HG02798 (cell line): ENCODE results near the gene CDH22.

Source experiments
- ATAC-seq: cut with Tn5 transposase; IDR thresholded peaks from one replicate; pipeline ENCODE4 v1.9.1; 2021; ENCODE audit warnings: mild to moderate bottlenecking; ENCODE audit not compliant: unreplicated experiment, poor library complexity

The CDH22 gene

DNA sequence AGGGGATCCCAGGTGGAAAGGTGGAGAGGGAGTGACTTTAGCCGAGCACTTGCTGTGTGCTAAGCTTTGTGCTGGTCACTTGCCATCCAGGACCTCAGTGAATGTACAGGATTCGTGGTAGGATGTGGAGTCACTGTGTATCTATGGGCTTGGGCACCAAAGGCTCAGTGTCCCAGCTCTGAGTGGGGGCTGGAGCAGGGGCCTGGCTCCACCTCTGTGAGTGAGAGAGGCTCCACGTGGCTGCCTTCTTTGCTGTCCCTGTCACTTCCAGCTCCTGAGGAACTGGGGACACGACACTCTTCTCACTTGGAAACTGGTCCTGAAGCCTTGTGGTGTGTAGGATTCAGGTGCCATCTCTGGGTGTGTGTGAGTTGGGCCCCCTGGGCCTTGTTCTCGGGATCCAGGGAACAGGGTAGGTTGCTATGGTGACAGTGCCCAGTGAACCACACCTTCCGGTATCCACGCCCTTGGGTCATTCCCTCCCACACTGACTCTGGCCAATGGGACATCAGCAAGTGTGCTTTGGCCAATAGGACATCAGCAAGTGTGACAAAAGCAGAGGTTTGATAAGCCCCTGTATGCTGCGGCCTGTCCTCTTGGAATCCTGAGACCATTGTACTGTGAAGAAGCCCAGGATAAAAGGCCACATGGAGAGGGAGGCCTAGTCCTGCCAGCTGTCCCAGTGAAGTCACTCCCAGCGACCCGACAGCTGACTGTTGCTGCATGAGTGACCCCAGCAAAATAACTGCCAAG lies 87.7 kb downstream of the CDH22 start:
- no peak for ATAC-seq

DNA sequence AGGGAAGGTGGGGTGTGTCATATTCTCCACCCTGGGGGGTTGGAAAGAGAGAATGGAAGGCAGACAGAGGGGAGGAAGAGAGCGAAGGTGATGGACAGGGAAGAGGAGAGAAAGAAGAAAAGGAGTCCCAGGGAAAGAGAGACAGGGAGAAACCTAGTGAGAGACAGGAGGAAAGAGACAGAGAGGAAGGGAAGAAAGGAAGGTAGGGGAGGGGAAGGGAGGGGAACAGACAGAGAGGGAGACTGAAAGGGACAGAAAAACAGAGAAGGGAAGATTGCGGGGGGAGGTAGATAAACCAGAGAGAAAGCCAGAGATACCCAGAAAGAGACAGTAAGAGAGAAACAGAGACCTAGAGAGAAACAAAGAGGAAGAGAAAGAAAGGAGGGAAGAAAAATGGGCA lies 88.4 kb downstream of the CDH22 start:
- no peak for ATAC-seq

DNA sequence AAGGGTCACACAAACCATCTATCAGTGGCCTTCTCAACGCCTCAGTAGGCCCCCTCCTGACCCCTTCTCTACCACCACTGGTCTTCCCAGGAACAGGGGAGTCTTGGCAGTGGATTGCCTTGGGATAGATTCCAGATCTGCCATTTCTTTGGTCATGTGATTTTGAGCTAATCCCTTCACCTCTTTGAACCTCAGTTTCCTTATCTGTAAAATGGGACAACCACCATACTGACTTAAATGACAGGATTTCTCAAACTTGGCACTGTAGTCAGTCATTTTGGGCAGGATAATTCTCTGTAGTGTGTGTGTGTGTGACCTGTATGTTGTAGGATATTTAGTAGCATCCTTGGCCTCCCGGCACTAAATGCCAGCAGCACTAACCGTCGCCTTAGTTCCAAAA lies 89.1 kb downstream of the CDH22 start:
- no peak for ATAC-seq

DNA sequence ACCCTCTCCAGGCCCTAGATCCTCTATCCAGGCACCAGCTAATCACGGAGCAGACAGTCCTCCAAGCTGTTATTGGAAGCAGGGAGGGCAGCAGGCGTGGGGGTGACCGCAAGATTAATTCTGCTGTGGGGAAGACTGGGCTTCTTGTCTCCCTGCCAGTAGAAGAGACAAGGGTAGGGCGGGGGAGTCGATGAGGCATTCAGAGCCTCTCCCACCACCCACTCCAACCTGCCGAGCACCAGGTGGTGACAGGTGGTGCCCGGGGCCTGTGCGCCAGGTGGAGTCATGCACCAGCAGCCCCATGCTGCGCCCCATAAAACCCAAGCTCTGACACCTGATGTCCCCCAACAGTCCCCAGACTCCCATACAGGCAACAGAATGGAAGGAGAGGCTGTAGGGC lies 89.6 kb downstream of the CDH22 start:
- ATAC-seq: no peak

DNA sequence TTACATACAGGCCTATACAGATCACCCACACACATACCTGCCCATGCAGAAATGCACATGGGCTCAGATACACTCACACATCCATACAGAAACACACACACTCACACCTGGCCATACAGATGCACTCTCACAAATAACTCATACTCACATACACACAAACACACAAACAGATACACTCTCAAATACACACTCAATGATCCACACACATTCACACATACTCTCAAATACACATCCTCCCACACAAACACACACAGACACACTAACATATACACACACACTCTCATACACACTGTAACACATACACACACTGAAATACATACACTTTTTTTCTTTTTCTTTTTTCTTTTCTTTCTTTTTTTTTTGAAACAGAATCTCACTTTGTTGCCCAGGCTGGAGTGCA lies 90.7 kb downstream of the CDH22 start:
- no peak for ATAC-seq

DNA sequence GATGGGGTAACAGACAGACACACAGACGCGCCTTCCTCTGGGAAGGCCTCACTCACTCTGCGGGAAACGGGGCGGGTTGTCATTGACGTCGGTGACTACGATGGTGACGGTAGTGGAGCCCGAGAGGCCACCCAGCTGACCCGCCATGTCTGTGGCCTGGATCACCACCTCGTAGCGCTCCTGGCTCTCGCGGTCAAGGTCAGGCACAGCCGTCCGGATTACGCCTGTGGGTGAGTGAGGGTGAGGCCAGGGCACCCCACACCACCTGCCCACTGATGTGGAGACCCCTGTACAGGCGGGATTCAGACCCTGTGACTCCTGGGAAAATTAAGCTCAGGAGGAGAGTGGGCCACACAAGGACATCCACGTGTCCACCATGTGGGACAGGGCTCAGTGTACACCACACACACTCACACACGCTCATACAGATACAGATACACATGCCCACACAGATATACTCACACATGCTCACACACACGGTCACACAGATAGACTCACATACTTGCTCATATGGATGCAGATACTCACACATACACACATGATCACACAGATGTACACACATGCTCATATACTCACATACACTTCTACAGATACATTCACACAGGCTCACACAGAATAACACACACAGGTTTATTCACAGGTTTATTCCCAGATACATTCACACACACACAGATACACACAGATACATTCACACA lies 91.4 kb downstream of the CDH22 start:
- ATAC-seq: no peak

DNA sequence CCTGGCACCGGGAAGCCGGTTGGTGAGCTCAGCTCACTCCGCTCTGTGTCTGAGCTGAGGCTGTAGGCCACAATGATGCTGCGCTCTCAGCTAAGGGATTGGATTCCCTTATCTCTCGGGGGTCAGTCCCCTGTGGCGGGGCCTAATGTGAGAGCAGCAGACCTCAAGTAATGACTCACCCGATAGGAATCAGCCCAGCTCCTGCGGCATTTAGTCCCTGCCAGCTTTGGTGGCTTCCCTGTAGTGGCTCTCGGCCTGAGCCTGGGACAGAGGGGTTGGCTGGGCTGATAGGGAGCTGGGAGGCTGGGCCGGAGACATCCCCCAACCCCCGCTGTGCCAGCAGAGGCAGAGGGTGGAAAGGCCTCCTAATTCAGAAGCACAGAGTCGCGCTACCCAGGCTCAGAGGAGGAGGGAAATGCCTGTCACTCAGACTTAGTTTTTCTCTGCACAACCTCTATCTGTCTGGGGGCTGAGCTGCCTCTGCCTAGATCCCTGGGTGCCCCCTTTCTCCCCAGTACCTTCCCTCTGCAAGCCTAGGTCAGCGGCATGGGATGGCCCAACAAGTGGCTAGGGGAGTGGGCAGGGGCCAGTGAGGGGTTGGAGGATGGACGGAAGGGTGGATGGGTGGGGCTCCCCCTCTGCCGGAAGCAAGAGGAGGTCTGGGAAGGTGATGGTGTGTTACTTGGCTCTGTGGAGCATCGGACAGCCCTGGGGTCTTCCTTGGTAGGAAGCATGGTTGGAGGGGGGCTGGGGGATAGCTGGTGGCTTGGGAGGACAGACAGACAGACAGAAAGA lies 92.2 kb downstream of the CDH22 start:
- ATAC-seq: no peak

DNA sequence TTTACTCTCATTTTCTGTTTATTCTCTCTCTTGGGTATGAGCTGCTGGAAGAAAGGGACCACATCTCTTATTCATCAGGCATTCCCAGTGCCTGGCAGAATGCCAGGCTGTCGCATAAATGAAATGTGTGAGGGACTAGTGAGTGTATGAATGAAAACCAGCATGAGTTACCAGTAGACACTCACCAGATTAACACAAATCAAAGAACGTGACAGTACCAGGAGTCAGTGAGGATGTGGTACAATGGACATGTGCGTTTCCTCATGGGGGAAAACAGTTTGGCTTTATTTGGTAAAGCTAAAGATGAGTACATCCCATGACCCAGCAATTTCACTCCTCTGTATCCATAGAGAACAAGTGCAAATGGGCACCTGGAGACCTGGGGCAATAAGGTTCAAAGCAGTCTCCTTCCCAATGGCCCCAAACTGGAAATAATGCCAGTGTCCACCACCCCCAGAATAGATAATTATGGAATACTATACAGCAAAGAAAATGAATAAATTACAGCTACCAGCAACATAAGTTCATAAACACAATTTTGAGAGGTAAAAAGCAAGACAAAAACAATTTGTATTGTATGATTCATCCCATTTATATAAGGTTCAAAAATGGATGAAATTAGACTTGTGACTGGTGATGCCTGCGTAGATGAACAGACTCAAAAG lies 93.3 kb downstream of the CDH22 start:
- no peak for ATAC-seq

DNA sequence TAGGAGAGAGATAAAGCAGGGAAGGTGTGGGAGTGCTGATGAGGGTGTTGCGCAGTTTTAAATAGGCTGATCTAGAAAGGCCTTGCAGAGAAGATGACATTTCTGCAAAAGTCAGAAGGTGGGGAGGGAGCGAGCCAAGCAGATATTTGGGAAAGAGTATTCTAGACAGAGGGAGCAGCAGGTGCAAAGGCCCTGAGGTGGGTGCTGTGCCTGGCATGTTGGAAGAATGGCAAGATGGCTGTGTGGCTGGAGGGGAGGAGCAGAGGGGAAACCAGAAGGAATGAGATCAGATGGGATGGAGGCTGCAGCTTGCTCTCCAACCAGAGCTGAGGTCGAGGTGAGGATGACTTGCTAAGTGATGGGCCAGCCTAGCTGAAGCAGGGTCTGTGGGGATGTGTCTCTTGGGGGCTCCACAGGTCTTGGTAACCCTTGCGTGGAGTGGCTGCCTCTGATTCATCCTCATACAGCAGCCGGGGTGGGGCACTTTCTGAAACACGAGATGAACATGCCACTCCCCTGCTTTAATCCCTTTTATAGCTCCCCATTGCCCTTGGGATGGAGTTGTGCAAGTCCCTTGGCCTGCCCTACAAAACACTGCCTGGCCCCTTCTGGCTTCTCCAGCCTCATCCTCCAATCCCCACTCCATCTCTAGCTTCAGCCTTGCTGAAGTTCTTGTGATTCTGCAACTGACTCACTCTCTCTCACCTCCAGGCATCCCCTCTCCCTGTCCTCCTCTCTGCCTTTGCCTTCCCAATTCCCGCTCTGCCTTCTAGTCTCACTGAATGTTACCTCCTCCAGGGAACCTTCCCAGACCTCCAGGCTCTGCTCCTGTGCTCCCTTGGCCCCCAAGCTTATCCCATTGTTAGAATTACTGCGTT lies 94.1 kb downstream of the CDH22 start:
- no peak for ATAC-seq

DNA sequence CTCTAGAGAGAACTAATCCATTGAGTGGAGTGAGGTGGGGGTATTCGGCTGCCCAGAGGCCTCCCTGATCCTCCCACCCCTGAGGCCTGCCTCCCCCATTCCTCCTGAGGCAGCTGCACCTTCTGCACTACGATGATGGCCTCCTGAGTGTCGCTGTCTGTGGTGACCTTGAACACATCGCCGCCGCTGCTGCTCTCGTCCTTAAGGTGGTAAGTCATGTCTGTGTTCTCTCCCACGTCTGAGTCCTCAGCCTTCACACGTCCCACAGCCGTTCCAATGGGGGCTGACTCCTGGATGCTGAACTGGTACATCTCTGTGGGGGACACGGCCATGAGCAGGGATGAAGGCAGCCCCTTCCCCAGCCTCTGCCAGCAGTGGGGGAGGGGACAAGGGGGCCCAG lies 95.4 kb downstream of the CDH22 start:
- no peak for ATAC-seq

DNA sequence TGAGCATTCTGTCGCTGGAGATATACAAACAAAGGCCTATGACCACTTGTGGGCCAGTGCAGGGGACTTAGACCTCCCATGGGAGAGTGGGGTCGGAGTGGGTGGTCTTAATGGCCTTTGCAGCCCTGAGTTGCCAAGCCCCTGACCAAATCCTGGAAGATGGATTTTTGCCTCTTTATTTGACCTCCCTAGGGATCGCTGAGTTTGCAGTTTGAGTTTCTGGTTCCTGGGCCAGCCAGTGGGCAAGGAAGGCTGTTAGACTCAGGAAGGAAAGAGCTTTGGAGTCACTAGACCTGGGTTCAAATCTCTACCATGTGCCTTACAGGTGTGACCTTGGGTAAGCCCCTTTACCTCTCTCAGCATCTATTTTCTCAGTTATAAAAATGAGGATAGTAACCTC lies 96.0 kb downstream of the CDH22 start:
- ATAC-seq: no peak

DNA sequence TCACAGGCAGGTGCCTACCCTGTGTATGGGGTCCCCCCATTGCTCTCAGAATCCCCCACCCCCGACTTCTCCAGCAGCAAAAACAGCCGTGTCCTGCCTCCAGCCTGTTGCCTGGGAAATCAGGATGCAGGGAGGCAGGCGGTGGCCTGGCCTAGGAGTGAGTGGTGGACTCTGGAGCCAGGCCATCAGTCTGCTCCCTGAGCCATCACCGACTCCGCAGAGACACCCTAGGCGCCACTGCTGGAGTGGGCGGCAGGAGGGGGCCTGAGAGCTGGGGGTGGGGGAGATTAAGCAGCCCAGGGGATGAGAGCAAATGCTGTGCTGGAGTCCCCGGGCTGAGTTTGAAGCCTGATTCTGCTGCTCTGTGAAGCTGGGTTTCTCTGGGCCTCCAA lies 97.0 kb downstream of the CDH22 start:
- no peak for ATAC-seq

DNA sequence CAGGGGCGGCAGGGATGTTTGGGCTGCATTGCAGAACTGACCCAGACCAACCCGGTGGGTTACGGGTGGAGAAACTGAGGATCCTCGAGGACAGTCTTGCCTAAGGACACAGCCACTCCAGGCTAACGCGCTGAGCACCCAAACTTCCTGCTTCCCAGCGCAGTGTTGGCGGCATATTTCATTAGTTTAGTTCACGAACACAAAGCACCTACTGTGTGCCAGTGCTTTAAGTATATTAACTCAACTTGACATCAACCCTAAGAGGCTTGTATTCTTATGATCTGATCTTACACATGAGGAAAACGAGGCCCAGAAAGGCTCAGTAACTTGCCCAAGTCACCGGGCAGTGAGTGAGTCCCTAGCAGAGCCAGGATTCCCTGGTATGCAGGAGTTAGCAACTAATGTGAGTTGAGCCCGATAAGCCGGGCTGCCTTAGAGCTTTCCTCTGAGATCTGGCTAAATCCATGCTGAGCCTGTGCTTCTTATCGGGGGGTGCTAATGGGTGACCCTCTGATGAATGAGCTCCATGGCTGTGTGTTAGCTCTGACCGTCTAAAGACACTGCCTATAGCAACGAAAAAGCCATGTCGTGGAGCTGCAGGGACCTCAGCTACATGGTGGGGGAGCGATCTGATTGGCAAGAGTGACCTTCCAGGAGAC lies 97.5 kb downstream of the CDH22 start:
- no peak for ATAC-seq

DNA sequence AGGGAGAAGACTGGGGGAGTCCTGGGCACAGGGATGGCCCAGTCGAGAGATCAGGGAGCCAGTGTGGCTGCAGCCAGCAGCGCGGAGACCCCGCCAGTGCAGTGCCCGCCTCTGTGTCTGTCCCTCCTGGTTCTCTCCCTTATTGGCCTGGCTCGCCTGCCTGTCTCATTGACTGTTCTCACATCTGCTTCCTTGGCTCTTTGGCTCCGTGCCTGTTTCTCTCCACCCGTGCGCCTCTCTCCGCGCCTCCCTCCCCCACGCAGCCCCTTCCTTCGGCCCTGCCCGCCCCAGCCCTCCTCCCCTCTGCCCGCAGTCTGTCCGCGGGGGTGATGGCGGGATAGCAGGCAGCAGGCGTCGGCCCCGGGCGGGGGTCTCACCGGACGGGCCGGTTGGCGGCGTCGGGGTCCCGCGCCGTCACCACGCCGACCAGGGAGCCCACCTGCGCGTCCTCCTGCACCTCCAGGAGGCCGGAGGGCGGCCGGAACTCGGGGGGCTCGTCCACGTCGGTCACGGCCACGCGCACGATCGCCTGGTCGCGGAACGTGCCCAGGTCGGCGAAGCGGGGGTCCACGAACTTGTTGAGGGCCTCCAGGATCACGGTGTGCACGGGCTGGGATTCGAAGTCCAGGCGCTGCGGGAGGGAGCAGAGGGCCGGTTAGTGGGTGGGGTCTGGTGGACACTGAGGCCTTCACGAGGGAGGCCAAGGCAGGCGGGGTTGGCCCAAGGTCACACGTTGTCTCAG lies 98.2 kb downstream of the CDH22 start:
- no peak for ATAC-seq

DNA sequence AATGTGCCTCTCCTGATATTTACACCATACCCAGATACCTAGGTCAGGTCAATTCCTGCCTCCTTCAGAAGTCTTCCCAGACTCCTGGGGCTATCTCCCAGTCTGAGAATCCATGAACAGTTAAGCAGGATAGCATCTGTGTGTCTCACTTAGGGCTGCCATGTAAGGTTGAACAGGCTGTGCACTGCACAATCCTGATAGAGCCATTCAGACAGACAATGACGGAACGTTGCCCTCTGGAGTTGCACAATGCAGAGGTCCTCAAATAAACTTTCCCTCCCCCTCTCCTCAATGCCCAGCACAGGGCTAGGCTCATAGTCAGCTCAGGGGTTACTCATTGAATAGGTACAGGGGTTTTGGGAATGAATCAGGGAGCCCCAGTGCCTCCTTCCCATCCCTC lies 100.5 kb downstream of the CDH22 start:
- no peak for ATAC-seq

DNA sequence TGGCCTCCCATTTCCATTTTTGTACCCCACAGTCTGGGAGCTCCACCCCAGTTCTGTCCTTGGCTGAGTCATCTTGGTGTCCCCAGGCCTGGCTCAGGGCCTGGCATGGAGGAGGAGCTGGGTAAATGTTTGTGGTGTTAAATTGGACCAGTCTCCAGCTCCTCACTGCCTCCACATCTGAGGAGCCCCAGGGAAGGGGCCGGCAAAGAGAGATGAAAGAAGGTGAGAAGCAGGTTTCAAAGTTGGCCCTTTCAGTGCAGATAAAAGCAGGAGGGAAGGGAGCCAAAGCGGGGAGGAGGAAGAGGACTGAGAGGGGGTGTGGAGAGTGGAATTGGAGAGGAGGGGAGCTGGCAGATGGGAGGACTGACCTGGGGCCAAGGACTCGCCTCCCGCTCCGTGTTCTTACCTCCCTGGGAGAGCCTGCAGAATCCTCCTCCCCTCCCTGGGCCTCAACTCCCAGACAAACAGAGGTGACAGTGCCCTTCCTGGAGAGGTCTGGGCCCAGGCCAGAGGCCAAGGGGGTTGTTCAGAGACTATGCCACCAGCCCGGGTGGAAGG lies 101.2 kb downstream of the CDH22 start:
- no peak for ATAC-seq

DNA sequence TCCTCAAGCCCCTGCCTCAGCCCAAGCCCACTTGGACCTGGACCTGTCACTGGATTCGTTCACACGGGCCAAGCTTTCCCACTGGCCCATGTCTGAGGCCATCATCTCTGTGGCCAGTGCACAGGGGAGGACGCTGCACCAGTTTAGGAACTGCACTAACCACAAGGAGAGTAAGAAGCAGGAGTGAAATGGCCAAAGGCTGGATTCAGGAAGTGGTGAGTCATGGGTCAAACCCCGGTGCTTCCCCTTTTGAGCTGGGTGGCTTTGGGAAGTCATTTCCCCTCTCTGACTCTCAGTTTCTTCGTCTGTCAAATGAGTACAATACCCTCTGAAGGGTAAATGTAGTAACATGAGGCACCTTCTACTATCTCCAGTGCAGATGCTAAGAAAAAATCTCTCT lies 102.3 kb downstream of the CDH22 start:
- no peak for ATAC-seq

DNA sequence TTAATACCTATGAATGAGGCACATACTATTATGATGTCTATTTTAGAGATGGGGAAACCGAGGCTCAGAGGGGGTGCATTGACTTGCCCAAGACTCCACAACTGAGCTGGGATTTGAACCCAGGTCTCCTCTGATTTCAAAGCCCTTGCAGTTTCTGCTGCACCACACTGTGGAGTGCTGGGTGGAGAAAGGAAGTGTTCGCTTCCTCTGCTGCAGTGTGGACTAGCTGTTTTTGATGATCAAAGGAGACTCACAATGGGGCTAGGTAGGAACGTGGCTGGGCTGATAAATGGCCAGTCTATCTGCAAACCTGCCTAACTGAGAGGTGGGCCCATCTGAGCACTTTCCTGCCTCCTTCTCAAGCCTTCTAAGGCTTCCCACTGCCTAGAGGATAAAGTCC lies 102.9 kb downstream of the CDH22 start:
- ATAC-seq: no peak
